Stomach (tissue), 4 donors: Measurements from ENCODE around the gene CCDC152.
"Not testable (repeated sequence)": the region's sequence is repeated elsewhere in the genome, so short reads cannot be mapped to it uniquely, and the experiment has no call there.

ENCODE experiments used
- CTCF ChIP-seq, 7 experiments: fragments of 450-650 bp in 4 of 7; fragments of 200-600 bp in 3 of 7; sonication (generic) in 3 of 7; IDR thresholded peaks; one replicate each; pipeline ENCODE4 v1.5.1; 2016 to 2019; ENCODE audit warnings: antibody characterized with exemption in 7 of 7, control low read depth in 2 of 7, mild to moderate bottlenecking in 1 of 7
- EP300 ChIP-seq: sonication (generic); formaldehyde crosslinking; IDR thresholded peaks from one replicate; pipeline ENCODE4 v1.6.1; 2017; ENCODE audit warnings: antibody characterized with exemption
- POLR2A ChIP-seq, 4 donors: fragments of 450-650 bp; IDR thresholded peaks; one replicate each; pipeline ENCODE4 v1.6.1; 2016; ENCODE audit warnings: antibody characterized with exemption in 4 of 4, control low read depth in 2 of 4, mild to moderate bottlenecking in 1 of 4, moderate library complexity in 1 of 4
- POLR2AphosphoS5 ChIP-seq, 3 donors: sonication (generic); formaldehyde crosslinking; IDR thresholded peaks; one replicate each; pipeline ENCODE4 v1.6.1; 2016; ENCODE audit warnings: antibody characterized with exemption in 3 of 3

- TF ChIP-seq POLR2A (IDR thresholded peaks at IDR 0.05); CTCF (IDR thresholded peaks at IDR 0.05); EP300; POLR2AphosphoS5 (IDR thresholded peaks at IDR 0.05): not testable (repeated sequence)
Observed at GRCh38 chr5:42734531-42735058, 22.0 kb upstream of the CCDC152 start.
